ENCODE measurements around the gene IFT52.
A peak's percentile ranks its signal among the peaks of the same experiment; 100 is the strongest.
"Not testable (repeated sequence)": the region's sequence is repeated elsewhere in the genome, so short reads cannot be mapped to it uniquely, and the experiment has no call there.

The IFT52 gene

DNA sequence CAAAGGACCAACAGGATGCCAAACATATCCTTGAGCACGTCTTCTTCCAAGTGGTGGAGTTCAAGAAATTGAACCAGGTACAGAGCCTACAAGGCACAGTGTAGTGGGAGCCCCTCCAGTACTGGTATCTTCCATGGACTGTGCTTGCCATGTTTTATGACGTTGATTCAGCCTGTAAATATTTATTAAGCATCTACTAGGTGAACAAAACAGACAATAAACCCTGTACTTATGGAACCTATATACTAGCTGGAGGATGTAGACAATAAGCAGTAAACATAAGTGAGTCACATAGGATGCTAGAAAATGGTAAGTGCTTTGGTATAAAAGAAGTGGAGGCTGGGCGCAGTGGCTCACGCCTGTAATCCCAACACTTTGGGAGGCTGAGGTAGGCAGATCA lies 51.8 kb downstream of the IFT52 start:
- Histone ChIP-seq H3K4me1 (ENCODE audit: control insufficient read depth, insufficient read depth, low read length) (no peaks in the 10 kb centered on the region), H3K9me3 (ENCODE audit: control insufficient read depth in 2 of 2, low read length in 2 of 2) (no peaks in the 10 kb centered on the region), H3K4me3 (ENCODE audit: low read length in 2 of 2) (no peak overlapping the region), H3K27me3 (ENCODE audit: control insufficient read depth in 1 of 2, insufficient read depth in 2 of 2, low read length in 2 of 2) (no peaks in the 10 kb centered on the region), H3K9ac (ENCODE audit: low read length in 2 of 2) (no peak overlapping the region), H3K27ac (ENCODE audit: low read length) (no peak overlapping the region), H3K36me3 (ENCODE audit: control insufficient read depth in 2 of 2, insufficient read depth in 2 of 2, low read length in 2 of 2) (peaks cover 13 to 29% of the 10 kb centered on the region in 2 donors)

DNA sequence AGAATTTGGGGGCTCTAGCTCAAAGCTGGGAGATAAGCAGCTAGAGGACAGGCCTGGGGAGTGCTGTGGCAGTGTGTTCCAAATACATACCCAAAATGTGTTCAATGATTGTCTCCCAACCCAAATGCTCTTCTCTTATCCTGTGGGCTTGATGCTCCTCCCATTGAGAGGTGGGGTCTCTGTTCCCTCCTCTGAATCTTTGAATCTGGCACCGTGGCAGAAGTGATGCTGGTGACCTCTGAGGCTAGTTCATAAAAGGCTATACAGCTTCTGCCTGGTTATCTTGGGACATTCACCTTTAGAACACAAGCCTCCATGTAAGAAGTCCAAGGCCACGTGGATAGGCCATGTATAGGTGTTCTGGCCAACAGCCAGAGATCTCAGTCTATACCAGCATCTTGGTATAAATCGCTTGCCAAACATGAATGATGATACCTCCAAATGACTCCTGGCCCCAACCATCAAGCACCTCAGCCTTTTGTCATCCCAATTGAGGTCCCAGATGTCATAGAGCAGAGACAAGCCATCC lies 60.3 kb downstream of the IFT52 start:
- Histone ChIP-seq H3K9me3 (ENCODE audit: control insufficient read depth in 2 of 2, low read length in 2 of 2) (no peaks in the 10 kb centered on the region), H3K4me1 (ENCODE audit: control insufficient read depth, insufficient read depth, low read length) (no peaks in the 10 kb centered on the region), H3K9ac (ENCODE audit: low read length in 2 of 2) (no peak overlapping the region), H3K27me3 (ENCODE audit: control insufficient read depth in 1 of 2, insufficient read depth in 2 of 2, low read length in 2 of 2) (no peaks in the 10 kb centered on the region), H3K4me3 (ENCODE audit: low read length in 2 of 2) (no peak overlapping the region), H3K36me3 (ENCODE audit: control insufficient read depth in 2 of 2, insufficient read depth in 2 of 2, low read length in 2 of 2) (peaks cover 5 to 10% of the 10 kb centered on the region in 2 donors), H3K27ac (ENCODE audit: low read length) (no peak overlapping the region)

DNA sequence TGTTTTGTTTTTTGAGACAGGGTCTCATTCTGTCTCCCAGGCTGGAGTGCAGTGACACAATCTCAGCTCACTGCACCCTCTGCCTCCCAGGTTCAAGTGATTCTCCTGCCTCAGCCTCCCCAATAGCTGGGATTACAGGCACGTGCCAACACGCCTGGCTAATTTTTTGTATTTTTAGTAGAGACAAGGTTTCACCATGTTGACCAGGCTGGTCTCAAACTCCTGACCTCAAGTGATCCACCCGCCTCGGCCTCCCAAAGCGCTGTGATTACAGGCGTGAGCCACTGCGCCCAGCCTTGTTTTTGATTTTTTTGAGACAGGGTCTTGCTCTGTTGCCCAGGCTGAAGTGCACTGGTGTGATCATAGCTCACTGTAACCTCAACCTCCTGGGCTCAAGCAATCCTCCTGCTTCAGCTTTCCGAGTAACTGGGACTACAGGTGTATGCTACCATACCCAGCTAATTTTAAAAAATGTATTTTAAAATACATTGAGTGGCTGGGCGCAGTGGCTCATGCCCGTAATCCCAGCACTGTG lies 61.0 kb downstream of the IFT52 start:
- not testable (repeated sequence) for H3K27ac ChIP-seq (ENCODE audit: low read length); H3K9ac ChIP-seq (ENCODE audit: low read length in 2 of 2); H3K4me3 ChIP-seq (ENCODE audit: low read length in 2 of 2); H3K27me3 ChIP-seq (ENCODE audit: control insufficient read depth in 1 of 2, insufficient read depth in 2 of 2, low read length in 2 of 2); H3K36me3 ChIP-seq (ENCODE audit: control insufficient read depth in 2 of 2, insufficient read depth in 2 of 2, low read length in 2 of 2); H3K4me1 ChIP-seq (ENCODE audit: control insufficient read depth, insufficient read depth, low read length); H3K9me3 ChIP-seq (ENCODE audit: control insufficient read depth in 2 of 2, low read length in 2 of 2)

DNA sequence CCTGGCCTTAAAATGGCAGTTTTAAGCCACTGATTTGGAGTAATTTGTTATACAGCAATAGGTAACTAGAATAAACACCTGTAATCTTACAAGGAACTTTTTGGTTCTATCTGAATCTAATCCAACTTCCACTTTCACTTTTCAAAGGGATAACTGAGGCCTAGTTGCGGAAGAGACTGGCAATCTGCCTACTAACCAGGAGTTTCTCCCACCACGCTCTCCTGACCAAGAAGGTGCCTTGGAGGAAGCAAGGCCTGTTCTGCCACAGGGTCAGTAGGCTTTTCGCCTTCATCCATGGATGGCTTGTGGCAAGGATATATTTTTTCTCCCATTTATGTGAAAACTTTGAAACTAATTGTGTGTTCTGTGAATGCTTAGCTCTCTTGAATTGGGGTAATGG lies 63.2 kb downstream of the IFT52 start:
- H3K27ac ChIP-seq (ENCODE audit: low read length) = no peak overlapping the region
- no peaks in the 10 kb centered on the region for H3K27me3 ChIP-seq (ENCODE audit: control insufficient read depth in 1 of 2, insufficient read depth in 2 of 2, low read length in 2 of 2)
- no peak overlapping the region for H3K9ac ChIP-seq (ENCODE audit: low read length in 2 of 2)
- no peak overlapping the region for H3K4me3 ChIP-seq (ENCODE audit: low read length in 2 of 2)
- H3K4me1 ChIP-seq (ENCODE audit: control insufficient read depth, insufficient read depth, low read length) = peaks cover 11% of the 10 kb centered on the region
- no peaks in the 10 kb centered on the region for H3K36me3 ChIP-seq (ENCODE audit: control insufficient read depth in 2 of 2, insufficient read depth in 2 of 2, low read length in 2 of 2)
- H3K9me3 ChIP-seq (ENCODE audit: control insufficient read depth in 2 of 2, low read length in 2 of 2) = no peaks in the 10 kb centered on the region

DNA sequence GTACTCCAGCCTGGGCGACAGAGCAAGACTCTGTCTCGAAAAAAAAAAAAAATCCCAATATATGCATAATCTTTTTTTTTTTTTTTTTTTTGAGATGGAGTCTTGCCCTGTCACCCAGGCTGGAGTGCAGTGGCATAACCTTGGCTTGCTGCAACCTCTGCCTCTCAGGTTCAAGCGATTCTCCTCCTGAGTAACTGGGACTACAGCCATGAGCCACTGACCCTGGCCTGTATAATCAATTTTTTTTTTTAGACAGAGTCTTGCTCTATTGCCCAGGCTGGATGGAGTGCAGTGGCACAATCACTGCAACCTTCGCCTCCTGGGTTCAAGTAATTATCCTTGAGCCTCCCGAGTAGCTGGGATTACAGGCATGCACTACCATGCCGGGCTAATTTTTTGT lies 64.4 kb downstream of the IFT52 start:
- H3K36me3 ChIP-seq (ENCODE audit: control insufficient read depth in 2 of 2, insufficient read depth in 2 of 2, low read length in 2 of 2); H3K27ac ChIP-seq (ENCODE audit: low read length); H3K9me3 ChIP-seq (ENCODE audit: control insufficient read depth in 2 of 2, low read length in 2 of 2); H3K9ac ChIP-seq (ENCODE audit: low read length in 2 of 2); H3K4me3 ChIP-seq (ENCODE audit: low read length in 2 of 2); H3K27me3 ChIP-seq (ENCODE audit: control insufficient read depth in 1 of 2, insufficient read depth in 2 of 2, low read length in 2 of 2): not testable (repeated sequence)
- H3K4me1 ChIP-seq (ENCODE audit: control insufficient read depth, insufficient read depth, low read length) = peaks cover 11% of the 10 kb centered on the region

DNA sequence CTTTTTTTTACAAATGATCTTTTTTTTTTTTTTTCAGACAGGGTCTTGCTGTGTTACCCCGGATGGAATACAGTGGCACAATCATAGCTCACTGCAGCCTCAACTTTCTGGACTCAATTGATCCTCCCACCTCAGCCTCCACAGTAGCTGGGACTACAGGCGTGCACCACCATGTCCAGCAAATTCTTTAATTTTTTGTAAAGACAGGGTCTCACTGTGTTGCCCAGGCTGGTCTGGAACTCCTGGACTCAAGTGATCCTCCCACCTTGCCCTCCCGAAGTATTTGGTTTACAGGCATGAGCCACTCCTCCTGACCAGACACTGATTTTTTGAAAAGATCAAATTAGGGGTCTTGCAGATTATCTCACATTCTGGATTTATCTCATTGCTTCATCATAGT lies 65.2 kb downstream of the IFT52 start:
- no peak overlapping the region for H3K9ac ChIP-seq (ENCODE audit: low read length in 2 of 2)
- no peak overlapping the region for H3K27ac ChIP-seq (ENCODE audit: low read length)
- no peaks in the 10 kb centered on the region for H3K36me3 ChIP-seq (ENCODE audit: control insufficient read depth in 2 of 2, insufficient read depth in 2 of 2, low read length in 2 of 2)
- peaks cover 11% of the 10 kb centered on the region for H3K4me1 ChIP-seq (ENCODE audit: control insufficient read depth, insufficient read depth, low read length)
- no peaks in the 10 kb centered on the region for H3K27me3 ChIP-seq (ENCODE audit: control insufficient read depth in 1 of 2, insufficient read depth in 2 of 2, low read length in 2 of 2)
- H3K9me3 ChIP-seq (ENCODE audit: control insufficient read depth in 2 of 2, low read length in 2 of 2) = no peaks in the 10 kb centered on the region
- H3K4me3 ChIP-seq (ENCODE audit: low read length in 2 of 2) = no peak overlapping the region

DNA sequence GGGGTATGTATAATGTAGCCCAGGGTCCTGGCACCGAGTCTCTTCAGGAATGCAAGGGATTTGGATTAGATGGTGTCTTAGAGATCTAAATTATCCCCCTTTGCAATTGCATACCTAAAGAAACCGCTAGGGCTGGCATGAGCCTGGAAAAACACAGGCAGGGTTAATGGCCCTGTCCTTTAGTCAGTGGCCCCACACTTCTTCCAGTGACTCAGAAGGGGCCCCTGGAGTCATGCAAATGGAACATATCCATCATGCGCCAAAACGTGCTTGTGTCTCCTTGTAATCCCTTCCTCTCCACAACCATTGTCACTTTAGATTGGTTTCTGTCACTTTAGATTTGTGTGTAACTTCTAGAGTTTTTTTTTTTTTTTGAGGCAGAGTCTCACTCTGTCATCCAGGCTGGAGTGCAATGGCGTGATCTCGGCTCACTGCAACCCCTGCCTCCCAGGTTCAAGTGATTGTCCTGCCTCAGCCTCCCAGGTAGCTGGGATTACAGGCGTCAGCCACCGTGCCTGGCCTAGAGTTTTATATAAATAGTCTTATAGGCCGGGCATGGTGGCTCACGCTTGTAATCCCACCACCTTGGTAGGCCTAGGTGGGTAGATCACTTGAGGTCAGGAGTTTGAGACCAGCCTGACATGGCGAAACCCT lies 67.5 kb downstream of the IFT52 start:
- Histone ChIP-seq H3K4me3 (ENCODE audit: low read length in 2 of 2) (peak overlapping the region; percentile 72 to 84), H3K9ac (ENCODE audit: low read length in 2 of 2) (peak overlapping the region in 1 of 2 donors; percentile 70), H3K4me1 (ENCODE audit: control insufficient read depth, insufficient read depth, low read length) (peaks cover 11% of the 10 kb centered on the region), H3K36me3 (ENCODE audit: control insufficient read depth in 2 of 2, insufficient read depth in 2 of 2, low read length in 2 of 2) (no peaks in the 10 kb centered on the region), H3K27ac (ENCODE audit: low read length) (no peak overlapping the region), H3K9me3 (ENCODE audit: control insufficient read depth in 2 of 2, low read length in 2 of 2) (no peaks in the 10 kb centered on the region), H3K27me3 (ENCODE audit: control insufficient read depth in 1 of 2, insufficient read depth in 2 of 2, low read length in 2 of 2) (peaks cover 0 to 2% of the 10 kb centered on the region in 2 donors)

DNA sequence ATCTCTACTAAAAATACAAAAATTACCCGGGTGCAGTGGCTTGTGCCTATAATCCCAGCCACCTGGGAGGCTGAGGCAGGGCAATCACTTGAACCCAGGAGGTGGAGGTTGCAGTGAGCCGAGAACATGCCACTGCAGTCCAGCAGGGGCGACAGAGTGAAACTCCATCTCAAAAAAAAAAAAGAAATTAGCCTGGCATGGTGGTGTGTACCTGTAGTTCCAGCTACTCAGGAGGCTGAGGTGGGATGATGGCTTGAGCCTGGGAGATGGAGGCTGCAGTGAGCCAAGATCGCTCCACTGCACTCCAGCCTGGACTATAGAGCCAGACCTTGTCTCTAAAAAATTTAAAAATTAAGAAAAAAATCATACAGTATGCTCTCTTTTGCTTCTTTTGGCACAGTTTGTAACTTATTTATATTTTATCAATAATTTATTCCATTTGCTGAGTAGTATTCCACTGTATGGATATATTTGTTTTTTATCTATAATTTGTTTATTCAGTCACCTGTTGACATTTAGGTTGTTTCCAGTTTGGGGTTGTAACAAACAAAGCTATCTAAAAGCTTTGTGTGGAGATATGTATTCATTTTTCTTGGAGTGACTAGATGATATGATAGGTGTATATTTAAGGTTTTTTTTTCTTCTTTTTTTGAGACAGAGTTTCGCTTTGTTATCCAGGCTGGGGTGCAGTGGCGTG lies 68.1 kb downstream of the IFT52 start:
- Histone ChIP-seq H3K27ac (ENCODE audit: low read length) (no peak overlapping the region), H3K4me3 (ENCODE audit: low read length in 2 of 2) (no peak overlapping the region), H3K36me3 (ENCODE audit: control insufficient read depth in 2 of 2, insufficient read depth in 2 of 2, low read length in 2 of 2) (no peaks in the 10 kb centered on the region)

DNA sequence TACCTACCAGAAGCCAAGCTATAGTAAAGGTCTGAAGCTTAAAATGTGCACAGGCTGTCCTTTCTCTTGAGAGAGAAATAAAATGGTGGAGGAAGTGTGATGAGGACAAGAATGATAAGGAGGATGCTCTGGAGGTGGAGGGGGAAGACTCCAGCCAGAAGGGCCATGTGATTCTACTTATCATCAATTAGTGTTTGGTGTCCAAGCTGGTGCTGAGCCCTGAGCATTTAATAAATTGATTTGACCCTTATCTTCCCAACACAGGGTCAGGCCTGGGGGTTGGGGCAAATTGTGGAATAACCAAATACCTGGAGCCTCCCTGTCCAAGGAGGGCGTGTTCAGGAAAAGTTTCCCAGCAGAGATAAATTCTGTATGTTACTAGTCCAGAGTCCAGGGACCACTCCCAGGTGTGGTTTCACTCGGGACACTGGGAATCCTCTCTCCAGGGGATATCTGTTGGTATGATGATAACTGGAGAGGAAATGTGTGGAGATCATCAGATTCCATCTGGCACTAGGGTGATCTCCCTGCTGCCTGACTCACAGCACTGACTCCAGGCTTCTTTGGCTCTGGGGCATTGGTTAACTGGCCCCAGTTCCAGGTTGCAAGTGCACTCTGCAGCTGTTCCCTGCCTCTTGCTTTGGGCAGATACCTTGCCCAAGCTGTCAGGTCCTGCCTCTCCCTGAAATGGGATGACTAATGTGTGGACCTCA lies 72.4 kb downstream of the IFT52 start:
- no peak overlapping the region for H3K9ac ChIP-seq (ENCODE audit: low read length in 2 of 2)
- no peaks in the 10 kb centered on the region for H3K36me3 ChIP-seq (ENCODE audit: control insufficient read depth in 2 of 2, insufficient read depth in 2 of 2, low read length in 2 of 2)
- H3K27me3 ChIP-seq (ENCODE audit: control insufficient read depth in 1 of 2, insufficient read depth in 2 of 2, low read length in 2 of 2) = peaks cover 14 to 18% of the 10 kb centered on the region in 2 donors
- no peaks in the 10 kb centered on the region for H3K9me3 ChIP-seq (ENCODE audit: control insufficient read depth in 2 of 2, low read length in 2 of 2)
- no peak overlapping the region for H3K27ac ChIP-seq (ENCODE audit: low read length)
- peaks cover 6% of the 10 kb centered on the region for H3K4me1 ChIP-seq (ENCODE audit: control insufficient read depth, insufficient read depth, low read length)
- no peak overlapping the region for H3K4me3 ChIP-seq (ENCODE audit: low read length in 2 of 2)

More for the DNA sequence above, 68.1 kb downstream of the IFT52 start:
- H3K27me3 ChIP-seq (ENCODE audit: control insufficient read depth in 1 of 2, insufficient read depth in 2 of 2, low read length in 2 of 2) = peaks cover 0 to 3% of the 10 kb centered on the region in 2 donors
- no peaks in the 10 kb centered on the region for H3K9me3 ChIP-seq (ENCODE audit: control insufficient read depth in 2 of 2, low read length in 2 of 2)
- no peak overlapping the region for H3K9ac ChIP-seq (ENCODE audit: low read length in 2 of 2)
- H3K4me1 ChIP-seq (ENCODE audit: control insufficient read depth, insufficient read depth, low read length) = peaks cover 11% of the 10 kb centered on the region

DNA sequence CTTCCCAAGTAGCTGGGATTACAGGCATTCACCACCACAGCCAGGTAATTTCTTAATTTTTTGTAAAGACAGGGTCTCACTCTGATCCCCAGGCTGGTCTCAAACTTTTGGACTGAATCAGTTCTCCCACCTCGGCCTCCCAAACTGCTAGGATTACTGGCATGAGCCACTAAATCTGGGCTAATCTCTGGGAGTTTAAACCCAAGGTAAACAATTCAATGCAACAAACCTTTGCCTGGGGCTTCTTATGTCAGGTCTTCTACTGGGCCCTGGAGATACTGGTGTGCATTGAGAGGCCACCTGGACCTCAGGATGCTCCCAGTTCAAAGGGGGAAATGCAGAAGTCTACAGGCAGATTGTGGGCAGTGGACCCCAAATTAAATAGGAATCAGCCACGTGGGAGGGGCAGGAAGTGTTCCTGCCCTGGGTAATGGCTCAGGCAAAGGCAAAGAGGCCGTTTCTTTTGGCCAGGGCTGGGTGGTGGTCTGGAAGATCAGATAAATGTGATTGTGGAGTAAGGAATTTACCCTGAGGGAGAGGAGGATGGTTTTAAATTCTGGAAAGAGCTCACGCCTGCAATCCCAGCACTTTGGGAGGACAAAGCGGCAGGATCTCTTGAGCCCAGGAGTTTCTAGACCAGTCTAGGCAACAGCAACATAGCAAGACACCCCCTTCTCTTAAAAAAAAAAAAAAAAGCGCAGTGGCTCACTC lies 74.9 kb downstream of the IFT52 start:
- H3K9ac ChIP-seq (ENCODE audit: low read length in 2 of 2) = no peak overlapping the region
- H3K27me3 ChIP-seq (ENCODE audit: control insufficient read depth in 1 of 2, insufficient read depth in 2 of 2, low read length in 2 of 2) = peaks cover 28 to 39% of the 10 kb centered on the region in 2 donors
- H3K4me1 ChIP-seq (ENCODE audit: control insufficient read depth, insufficient read depth, low read length) = peaks cover 6% of the 10 kb centered on the region
- H3K4me3 ChIP-seq (ENCODE audit: low read length in 2 of 2) = no peak overlapping the region
- H3K36me3 ChIP-seq (ENCODE audit: control insufficient read depth in 2 of 2, insufficient read depth in 2 of 2, low read length in 2 of 2) = no peaks in the 10 kb centered on the region
- no peak overlapping the region for H3K27ac ChIP-seq (ENCODE audit: low read length)
- H3K9me3 ChIP-seq (ENCODE audit: control insufficient read depth in 2 of 2, low read length in 2 of 2) = no peaks in the 10 kb centered on the region
